ENCODE data around the gene MRPL11. TPM values are rescaled to one million over a fixed set of nuclear protein-coding genes. Genes with fewer than 3 reads are reported as not detected.

MRPL11 gene
- total RNA-seq (2022; extraction: Qiagen RNA extraction; ENCODE audit: low read depth) = 81.3 to 121 TPM (median 106 TPM) in 5 replicates

GRCh38 chr11:66438504-66439466, at the start of gene MRPL11:
Gene MRPL11, minus strand, starts transcription at chr11:66438848. Its CDS starts 94 bp downstream, at chr11:66438754.

GRCh38 chr11:66480117-66480938, 41.7 kb upstream of the MRPL11 start, which contains the start of gene DPP3:
Gene DPP3, plus strand, starts transcription at chr11:66480434. Its CDS starts 1,767 bp downstream, at chr11:66482201.

GRCh38 chr11:66466225-66467033, 27.8 kb upstream of the MRPL11 start, which contains the start of gene PELI3:
Gene PELI3, plus strand, starts transcription at chr11:66466905. Its CDS starts 1,224 bp downstream, at chr11:66468129.

GRCh38 chr11:66420671-66421476, 17.8 kb downstream of the MRPL11 start, which contains the start of gene NPAS4:
Gene NPAS4, plus strand, starts transcription at chr11:66421035. Its CDS starts 145 bp downstream, at chr11:66421180.

Other genes with a start within 250 kb of the MRPL11 start
- gene KLC2, start 181.1 kb downstream of the MRPL11 start, total RNA-seq (2022; extraction: Qiagen RNA extraction; ENCODE audit: low read depth) = 29.5 to 52.1 TPM (median 46.6 TPM) in 5 replicates
- 103 to 154 TPM (median 150 TPM) in 5 replicates for gene RAB1B, start 170.2 kb downstream of the MRPL11 start, total RNA-seq (2022; extraction: Qiagen RNA extraction; ENCODE audit: low read depth)
- gene CNIH2, start 160.7 kb downstream of the MRPL11 start, total RNA-seq (2022; extraction: Qiagen RNA extraction; ENCODE audit: low read depth) = 0.88 to 2.7 TPM (median 1.7 TPM) in 5 replicates
- gene YIF1A, start 149.7 kb downstream of the MRPL11 start, total RNA-seq (2022; extraction: Qiagen RNA extraction; ENCODE audit: low read depth) = 84.4 to 117 TPM (median 115 TPM) in 5 replicates
- 1.2 to 4.3 TPM (median 3.5 TPM) in 5 replicates for gene TMEM151A, start 147.0 kb downstream of the MRPL11 start, total RNA-seq (2022; extraction: Qiagen RNA extraction; ENCODE audit: low read depth)
- gene CD248, start 121.8 kb downstream of the MRPL11 start, total RNA-seq (2022; extraction: Qiagen RNA extraction; ENCODE audit: low read depth) = not detected in 5 replicates
- gene RIN1, start 102.4 kb downstream of the MRPL11 start, total RNA-seq (2022; extraction: Qiagen RNA extraction; ENCODE audit: low read depth) = 26.3 to 36.8 TPM (median 35.7 TPM) in 5 replicates
- gene BRMS1, start 93.7 kb downstream of the MRPL11 start, total RNA-seq (2022; extraction: Qiagen RNA extraction; ENCODE audit: low read depth) = 68.8 to 102 TPM (median 87.9 TPM) in 5 replicates
- gene B4GAT1, start 91.2 kb downstream of the MRPL11 start, total RNA-seq (2022; extraction: Qiagen RNA extraction; ENCODE audit: low read depth) = 11.0 to 19.7 TPM (median 18.7 TPM) in 5 replicates
- 2.5 to 5.8 TPM (median 5.7 TPM) in 5 replicates for gene SLC29A2, start 67.1 kb downstream of the MRPL11 start, total RNA-seq (2022; extraction: Qiagen RNA extraction; ENCODE audit: low read depth)
- not detected in 5 replicates for gene NPAS4, start 17.8 kb downstream of the MRPL11 start, total RNA-seq (2022; extraction: Qiagen RNA extraction; ENCODE audit: low read depth)
- gene PELI3, start 28.1 kb upstream of the MRPL11 start, total RNA-seq (2022; extraction: Qiagen RNA extraction; ENCODE audit: low read depth) = 3.1 to 6.5 TPM (median 5.5 TPM) in 5 replicates
- gene DPP3, start 41.6 kb upstream of the MRPL11 start, total RNA-seq (2022; extraction: Qiagen RNA extraction; ENCODE audit: low read depth) = 49.5 to 57.7 TPM (median 55.3 TPM) in 5 replicates
- 7.7 to 11.6 TPM (median 9.6 TPM) in 5 replicates for gene BBS1, start 71.8 kb upstream of the MRPL11 start, total RNA-seq (2022; extraction: Qiagen RNA extraction; ENCODE audit: low read depth)
- 5.8 to 15.5 TPM (median 14.5 TPM) in 5 replicates for gene ZDHHC24, start 107.2 kb upstream of the MRPL11 start, total RNA-seq (2022; extraction: Qiagen RNA extraction; ENCODE audit: low read depth)
- gene ACTN3, start 108.1 kb upstream of the MRPL11 start, total RNA-seq (2022; extraction: Qiagen RNA extraction; ENCODE audit: low read depth) = 0.15 TPM in 1 of 5 replicates, not detected in the others
- gene CTSF, start 129.8 kb upstream of the MRPL11 start, total RNA-seq (2022; extraction: Qiagen RNA extraction; ENCODE audit: low read depth) = 27.1 to 40.9 TPM (median 32.9 TPM) in 5 replicates
- 0.55 to 0.85 TPM (median 0.79 TPM) in 5 replicates for gene CCDC87, start 154.2 kb upstream of the MRPL11 start, total RNA-seq (2022; extraction: Qiagen RNA extraction; ENCODE audit: low read depth)
- 22.1 to 34.1 TPM (median 30.4 TPM) in 5 replicates for gene CCS, start 154.3 kb upstream of the MRPL11 start, total RNA-seq (2022; extraction: Qiagen RNA extraction; ENCODE audit: low read depth)
- 60.9 to 78.4 TPM (median 72.6 TPM) in 5 replicates for gene RBM14, start 177.8 kb upstream of the MRPL11 start, total RNA-seq (2022; extraction: Qiagen RNA extraction; ENCODE audit: low read depth)
- 132 to 155 TPM (median 137 TPM) in 5 replicates for gene RBM4, start 199.9 kb upstream of the MRPL11 start, total RNA-seq (2022; extraction: Qiagen RNA extraction; ENCODE audit: low read depth)
- gene RBM4B, start 239.0 kb upstream of the MRPL11 start, total RNA-seq (2022; extraction: Qiagen RNA extraction; ENCODE audit: low read depth) = 15.4 to 24.4 TPM (median 21.5 TPM) in 5 replicates